CMK (cell line): ENCODE measurements around the gene PRKCB.
A peak's percentile ranks its signal among the peaks of the same experiment; 100 is the strongest.

Source experiments
- DNase-seq: peaks from one replicate; pipeline ENCODE4 v3.0.0-alpha.2; 2010; ENCODE audit warnings: low read depth

Gene PRKCB

GRCh38 chr16:24049113-24049512 lies 213.3 kb downstream of the PRKCB start:
- no peak for DNase-seq

GRCh38 chr16:24051125-24051524 lies 215.3 kb downstream of the PRKCB start:
- DNase-seq, result no peak

GRCh38 chr16:24052329-24053098 lies 216.7 kb downstream of the PRKCB start:
- DNase-seq, result no peak

GRCh38 chr16:24053099-24053946 lies 217.5 kb downstream of the PRKCB start:
- DNase-seq, result no peak

GRCh38 chr16:24054741-24055491 lies 219.1 kb downstream of the PRKCB start:
- DNase-seq, result no peak

- DNase-seq, result no peak
Observed at GRCh38 chr16:24062270-24062817, 226.6 kb downstream of the PRKCB start.

GRCh38 chr16:24069036-24069590 lies 233.3 kb downstream of the PRKCB start:
- no peak for DNase-seq

- peak; percentile 42 for DNase-seq
Observed at GRCh38 chr16:24070851-24071250, 235.1 kb downstream of the PRKCB start.

GRCh38 chr16:24071666-24072360 lies 236.0 kb downstream of the PRKCB start:
- DNase-seq, result no peak

- DNase-seq, result no peak
Observed at GRCh38 chr16:24073321-24073720, 237.5 kb downstream of the PRKCB start.

- no peak for DNase-seq
Observed at GRCh38 chr16:24074574-24074973, 238.8 kb downstream of the PRKCB start.

- DNase-seq, result no peak
Observed at GRCh38 chr16:24075302-24075701, 239.5 kb downstream of the PRKCB start.

GRCh38 chr16:24075931-24076716 lies 240.3 kb downstream of the PRKCB start:
- no peak for DNase-seq

GRCh38 chr16:24077292-24077691 lies 241.5 kb downstream of the PRKCB start:
- DNase-seq, result no peak

GRCh38 chr16:24077966-24078365 lies 242.2 kb downstream of the PRKCB start:
- DNase-seq, result no peak

- no peak for DNase-seq
Observed at GRCh38 chr16:24085666-24086065, 249.9 kb downstream of the PRKCB start.

GRCh38 chr16:24087891-24088410 lies 252.2 kb downstream of the PRKCB start:
- no peak for DNase-seq

- no peak for DNase-seq
Observed at GRCh38 chr16:24088767-24089166, 253.0 kb downstream of the PRKCB start.

- DNase-seq, result no peak
Observed at GRCh38 chr16:24091125-24091524, 255.3 kb downstream of the PRKCB start.

GRCh38 chr16:24093049-24093448 lies 257.3 kb downstream of the PRKCB start:
- DNase-seq, result no peak
